WTC11 (cell line): ENCODE measurements around the gene CAMK1G. TPM values are rescaled to one million over a fixed set of nuclear protein-coding genes. Genes with fewer than 3 reads are reported as not detected.
A peak's percentile ranks its signal among the peaks of the same experiment; 100 is the strongest.

Source experiments
- ATAC-seq: fragments of 200-7000 bp; cut with Tn5 transposase; 2 replicates; pipeline ENCODE4 v1.10.0; 2021; ENCODE audit warnings: mild to moderate bottlenecking, moderate library complexity
- CTCF ChIA-PET: fragments of 300-600 bp; sonication (Branson Sonifier 250); formaldehyde crosslinking; loops from one replicate; lab custom pipeline; 2021; ENCODE audit warnings: antibody characterized with exemption; lab: Charles Lee
- POLR2A ChIA-PET: fragments of 350-600 bp; sonication (Branson Sonifier 250); formaldehyde crosslinking; loops from one replicate; lab custom pipeline; 2021; ENCODE audit warnings: antibody characterized with exemption; lab: Charles Lee
- DNase-seq: peaks from one replicate; pipeline ENCODE4 v3.0.0; 2021; ENCODE audit warnings: low spot score
- H3K27ac Mint-ChIP-seq: 2 replicates; pipeline ENCODE4 v1.8.0; 2021; ENCODE audit warnings: mixed read lengths
- H3K27me3 Mint-ChIP-seq: 2 replicates; pipeline ENCODE4 v1.8.0; 2021; ENCODE audit warnings: low read depth, mild to moderate bottlenecking, moderate library complexity, mixed read lengths
- H3K36me3 Mint-ChIP-seq: 2 replicates; pipeline ENCODE4 v1.8.0; 2021; ENCODE audit warnings: mixed read lengths
- H3K4me1 Mint-ChIP-seq: 2 replicates; pipeline ENCODE4 v1.8.0; 2022; ENCODE audit warnings: mixed read lengths
- H3K4me3 Mint-ChIP-seq: 2 replicates; pipeline ENCODE4 v1.8.0; 2021; ENCODE audit warnings: mild to moderate bottlenecking, moderate library complexity, mixed read lengths
- H3K9me3 Mint-ChIP-seq: 2 replicates; pipeline ENCODE4 v1.8.0; 2021; ENCODE audit warnings: mixed read lengths
- CREM ChIP-seq: sonication (generic); formaldehyde crosslinking; IDR thresholded peaks from 2 replicates; pipeline ENCODE4 v1.8.1; 2022; ENCODE audit warnings: mild to moderate bottlenecking, missing genetic modification reagents, moderate library complexity
- MYBL2 ChIP-seq: sonication (generic); formaldehyde crosslinking; IDR thresholded peaks from 2 replicates; pipeline ENCODE4 v1.8.1; 2023; ENCODE audit warnings: mild to moderate bottlenecking, moderate library complexity, missing genetic modification reagents
- NFYB ChIP-seq: sonication (generic); formaldehyde crosslinking; conservative IDR thresholded peaks from 2 replicates; pipeline ENCODE4 v1.8.0; 2022; ENCODE audit warnings: low read depth, missing genetic modification reagents
- NR1H2 ChIP-seq: sonication (generic); formaldehyde crosslinking; IDR thresholded peaks from 2 replicates; pipeline ENCODE4 v1.9.0; 2021; ENCODE audit warnings: mild to moderate bottlenecking, moderate library complexity, missing genetic modification reagents
- OVOL2 ChIP-seq: fragments of 250-450 bp; sonication (Bioruptor Pico); IDR thresholded peaks from 2 replicates; pipeline ENCODE4 v1.9.0; 2021; ENCODE audit warnings: mild to moderate bottlenecking, borderline replicate concordance
- PRRX2 ChIP-seq: fragments of 250-450 bp; sonication (Bioruptor Pico); IDR thresholded peaks from 2 replicates; pipeline ENCODE4 v1.8.0; 2021; ENCODE audit warnings: mild to moderate bottlenecking
- RELA ChIP-seq: sonication (generic); formaldehyde crosslinking; IDR thresholded peaks from 2 replicates; pipeline ENCODE4 v1.8.1; 2022; ENCODE audit warnings: missing genetic modification reagents, mild to moderate bottlenecking, borderline replicate concordance
- TCF7 ChIP-seq: sonication (generic); formaldehyde crosslinking; IDR thresholded peaks from 2 replicates; pipeline ENCODE4 v1.8.0; 2022; ENCODE audit warnings: mild to moderate bottlenecking, low read depth, missing genetic modification reagents, moderate library complexity
- TP53 ChIP-seq: sonication (generic); formaldehyde crosslinking; IDR thresholded peaks from 2 replicates; pipeline ENCODE4 v1.8.1; 2023; ENCODE audit warnings: mild to moderate bottlenecking, missing genetic modification reagents
- ZNF263 ChIP-seq: sonication (generic); formaldehyde crosslinking; IDR thresholded peaks from 2 replicates; pipeline ENCODE4 v1.8.1; 2022; ENCODE audit warnings: low read depth, mild to moderate bottlenecking, moderate library complexity, missing genetic modification reagents
- ZNF423 ChIP-seq: fragments of 250-450 bp; sonication (Bioruptor Pico); IDR thresholded peaks from 2 replicates; pipeline ENCODE4 v2.1.2; 2022; ENCODE audit warnings: mild to moderate bottlenecking, moderate library complexity
- total RNA-seq: library from RNA; stranded (reverse); gene quantifications from 3 replicates; pipeline ENCODE4 v1.2.3, GENCODE V29; 2021
- TF ChIP-seq, protein P1 (sequence below): sonication (generic); formaldehyde crosslinking; IDR thresholded peaks from 2 replicates; pipeline ENCODE4 v1.8.1; 2023; ENCODE audit warnings: mild to moderate bottlenecking, missing genetic modification reagents, moderate library complexity
- TF ChIP-seq, protein P2 (sequence below): sonication (generic); formaldehyde crosslinking; IDR thresholded peaks from 2 replicates; pipeline ENCODE4 v1.8.1; 2023; ENCODE audit warnings: mild to moderate bottlenecking, missing genetic modification reagents
- TF ChIP-seq, protein P3 (sequence below): sonication (generic); formaldehyde crosslinking; IDR thresholded peaks from 2 replicates; pipeline ENCODE4 v1.8.0; 2022; ENCODE audit warnings: mild to moderate bottlenecking, missing genetic modification reagents
- TF ChIP-seq, protein P4 (sequence below): sonication (generic); formaldehyde crosslinking; conservative IDR thresholded peaks from 2 replicates; pipeline ENCODE4 v1.8.1; 2022; ENCODE audit warnings: mild to moderate bottlenecking, missing genetic modification reagents
- TF ChIP-seq, protein P5 (sequence below): sonication (generic); formaldehyde crosslinking; IDR thresholded peaks from 2 replicates; pipeline ENCODE4 v1.8.0; 2022; ENCODE audit warnings: mild to moderate bottlenecking, missing genetic modification reagents

Gene CAMK1G
- total RNA-seq, 1 experiment from 2014 or later, result 0.28 TPM

DNA sequence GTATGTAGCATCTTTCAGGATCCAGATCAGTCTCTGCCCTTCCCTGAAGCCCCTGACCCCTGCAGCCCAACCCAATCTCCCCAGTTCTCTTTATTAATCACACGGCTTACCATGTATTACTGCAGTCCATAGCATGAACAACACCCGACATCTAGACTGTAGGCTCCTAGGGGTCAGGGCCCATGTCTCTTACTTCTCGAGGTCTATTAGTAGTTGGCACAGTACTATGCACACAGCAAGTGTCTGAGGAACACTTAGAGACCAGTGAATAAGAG, 27.1 kb downstream of the CAMK1G start (continued):
- no peak for TF ChIP-seq MYBL2
- no peak for TF ChIP-seq OVOL2
- TF ChIP-seq, protein P1, sequence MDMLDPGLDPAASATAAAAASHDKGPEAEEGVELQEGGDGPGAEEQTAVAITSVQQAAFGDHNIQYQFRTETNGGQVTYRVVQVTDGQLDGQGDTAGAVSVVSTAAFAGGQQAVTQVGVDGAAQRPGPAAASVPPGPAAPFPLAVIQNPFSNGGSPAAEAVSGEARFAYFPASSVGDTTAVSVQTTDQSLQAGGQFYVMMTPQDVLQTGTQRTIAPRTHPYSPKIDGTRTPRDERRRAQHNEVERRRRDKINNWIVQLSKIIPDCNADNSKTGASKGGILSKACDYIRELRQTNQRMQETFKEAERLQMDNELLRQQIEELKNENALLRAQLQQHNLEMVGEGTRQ (CRISPR knock-in tag), result no peak
- no peak for TF ChIP-seq NR1H2 (CRISPR knock-in tag)
- TF ChIP-seq, protein P2, sequence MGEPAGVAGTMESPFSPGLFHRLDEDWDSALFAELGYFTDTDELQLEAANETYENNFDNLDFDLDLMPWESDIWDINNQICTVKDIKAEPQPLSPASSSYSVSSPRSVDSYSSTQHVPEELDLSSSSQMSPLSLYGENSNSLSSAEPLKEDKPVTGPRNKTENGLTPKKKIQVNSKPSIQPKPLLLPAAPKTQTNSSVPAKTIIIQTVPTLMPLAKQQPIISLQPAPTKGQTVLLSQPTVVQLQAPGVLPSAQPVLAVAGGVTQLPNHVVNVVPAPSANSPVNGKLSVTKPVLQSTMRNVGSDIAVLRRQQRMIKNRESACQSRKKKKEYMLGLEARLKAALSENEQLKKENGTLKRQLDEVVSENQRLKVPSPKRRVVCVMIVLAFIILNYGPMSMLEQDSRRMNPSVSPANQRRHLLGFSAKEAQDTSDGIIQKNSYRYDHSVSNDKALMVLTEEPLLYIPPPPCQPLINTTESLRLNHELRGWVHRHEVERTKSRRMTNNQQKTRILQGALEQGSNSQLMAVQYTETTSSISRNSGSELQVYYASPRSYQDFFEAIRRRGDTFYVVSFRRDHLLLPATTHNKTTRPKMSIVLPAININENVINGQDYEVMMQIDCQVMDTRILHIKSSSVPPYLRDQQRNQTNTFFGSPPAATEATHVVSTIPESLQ, result no peak

DNA sequence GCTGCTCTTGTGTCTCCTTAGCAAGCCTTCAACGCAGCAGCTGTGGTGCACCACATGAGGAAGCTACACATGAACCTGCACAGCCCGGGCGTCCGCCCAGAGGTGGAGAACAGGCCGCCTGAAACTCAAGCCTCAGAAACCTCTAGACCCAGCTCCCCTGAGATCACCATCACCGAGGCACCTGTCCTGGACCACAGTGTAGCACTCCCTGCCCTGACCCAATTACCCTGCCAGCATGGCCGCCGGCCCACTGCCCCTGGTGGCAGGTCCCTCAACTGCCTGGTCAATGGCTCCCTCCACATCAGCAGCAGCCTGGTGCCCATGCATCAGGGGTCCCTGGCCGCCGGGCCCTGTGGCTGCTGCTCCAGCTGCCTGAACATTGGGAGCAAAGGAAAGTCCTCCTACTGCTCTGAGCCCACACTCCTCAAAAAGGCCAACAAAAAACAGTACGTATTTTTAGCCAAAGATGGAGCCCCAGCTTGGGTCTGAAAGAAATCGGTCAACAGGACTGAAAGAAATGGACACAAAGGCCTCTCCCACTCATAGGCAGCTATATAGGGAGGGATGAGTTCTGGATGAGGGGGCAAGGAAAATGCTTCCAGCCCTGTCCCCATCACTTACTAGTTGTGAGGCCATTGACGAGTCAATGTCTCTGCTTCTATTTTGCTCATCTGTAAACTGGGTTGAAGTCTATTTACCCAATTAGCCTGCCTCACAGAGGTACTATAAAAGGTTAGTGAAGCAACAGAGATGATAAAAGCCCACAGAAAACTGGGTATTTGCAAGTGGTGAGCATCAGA, 28.5 kb downstream of the CAMK1G start:
- ChIA-PET CTCF (interaction anchor here (0.7 to 3.7 kb wide), 7 partner anchors 15 to 41 kb away, joined by 3 to 13 read pairs (median 4); partner anchors contain the start of genes CAMK1G and LAMB3), POLR2A (no interaction called here)
- peak; percentile 73 for ATAC-seq
- no peaks in the 10 kb centered on the region for H3K4me1 Mint-ChIP-seq
- no peak overlapping the region for H3K4me3 Mint-ChIP-seq
- no peaks in the 10 kb centered on the region for H3K9me3 Mint-ChIP-seq
- no peaks in the 10 kb centered on the region for H3K36me3 Mint-ChIP-seq
- H3K27ac Mint-ChIP-seq, result no peak overlapping the region
- TF ChIP-seq OVOL2 (no peak), ZNF263 (CRISPR knock-in tag) (no peak)
- TF ChIP-seq, all 79 proteins: peak for 0
- no peaks in the 10 kb centered on the region for H3K27me3 Mint-ChIP-seq
- DNase-seq, result no peak

DNA sequence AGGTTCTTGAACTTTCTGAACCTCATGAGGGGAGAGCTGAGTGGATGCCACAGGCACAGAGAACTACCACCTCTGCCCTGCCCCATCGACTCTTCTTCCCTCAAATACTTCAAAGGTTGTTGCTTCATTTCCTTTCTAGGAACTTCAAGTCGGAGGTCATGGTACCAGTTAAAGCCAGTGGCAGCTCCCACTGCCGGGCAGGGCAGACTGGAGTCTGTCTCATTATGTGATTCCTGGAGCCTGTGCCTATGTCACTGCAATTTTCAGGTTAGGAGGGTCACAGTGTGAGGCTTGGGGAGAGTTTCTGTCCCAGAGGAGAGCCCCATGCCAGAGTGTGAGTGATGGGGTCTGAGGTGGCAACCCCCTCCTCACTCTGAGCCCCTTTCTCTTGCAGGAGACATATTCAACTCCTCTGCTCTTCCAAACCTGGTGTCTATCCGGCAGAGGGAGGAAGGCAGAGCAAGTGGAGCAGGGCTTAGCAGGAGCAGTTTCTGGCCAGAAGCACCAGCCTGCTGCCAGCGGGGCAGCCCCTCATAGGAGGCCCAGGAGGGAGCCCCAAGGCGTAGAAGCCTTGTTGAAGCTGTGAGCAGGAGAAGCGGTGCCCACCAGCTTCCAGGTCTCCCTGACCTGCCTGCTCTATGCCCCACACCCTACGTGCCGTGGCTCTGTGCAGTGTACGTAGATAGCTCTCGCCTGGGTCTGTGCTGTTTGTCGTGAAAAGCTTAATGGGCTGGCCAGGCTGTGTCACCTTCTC, 29.3 kb downstream of the CAMK1G start:
- Mint-ChIP-seq H3K27me3 (no peaks in the 10 kb centered on the region), H3K27ac (no peak overlapping the region), H3K4me1 (no peaks in the 10 kb centered on the region), H3K9me3 (no peaks in the 10 kb centered on the region), H3K36me3 (no peaks in the 10 kb centered on the region), H3K4me3 (no peak overlapping the region)
- POLR2A ChIA-PET, result no interaction called here
- ATAC-seq, result no peak
- TF ChIP-seq, protein P3, sequence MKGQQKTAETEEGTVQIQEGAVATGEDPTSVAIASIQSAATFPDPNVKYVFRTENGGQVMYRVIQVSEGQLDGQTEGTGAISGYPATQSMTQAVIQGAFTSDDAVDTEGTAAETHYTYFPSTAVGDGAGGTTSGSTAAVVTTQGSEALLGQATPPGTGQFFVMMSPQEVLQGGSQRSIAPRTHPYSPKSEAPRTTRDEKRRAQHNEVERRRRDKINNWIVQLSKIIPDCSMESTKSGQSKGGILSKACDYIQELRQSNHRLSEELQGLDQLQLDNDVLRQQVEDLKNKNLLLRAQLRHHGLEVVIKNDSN, result no peak
- TF ChIP-seq ZNF423 (CRISPR knock-in tag) (no peak), TCF7 (CRISPR knock-in tag) (no peak), TP53 (CRISPR knock-in tag) (no peak), CREM (CRISPR knock-in tag) (no peak), NFYB (no peak), RELA (CRISPR knock-in tag) (no peak), PRRX2 (no peak)
- TF ChIP-seq, protein P4, sequence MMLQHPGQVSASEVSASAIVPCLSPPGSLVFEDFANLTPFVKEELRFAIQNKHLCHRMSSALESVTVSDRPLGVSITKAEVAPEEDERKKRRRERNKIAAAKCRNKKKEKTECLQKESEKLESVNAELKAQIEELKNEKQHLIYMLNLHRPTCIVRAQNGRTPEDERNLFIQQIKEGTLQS (CRISPR knock-in tag), result no peak
- TF ChIP-seq, protein P5, sequence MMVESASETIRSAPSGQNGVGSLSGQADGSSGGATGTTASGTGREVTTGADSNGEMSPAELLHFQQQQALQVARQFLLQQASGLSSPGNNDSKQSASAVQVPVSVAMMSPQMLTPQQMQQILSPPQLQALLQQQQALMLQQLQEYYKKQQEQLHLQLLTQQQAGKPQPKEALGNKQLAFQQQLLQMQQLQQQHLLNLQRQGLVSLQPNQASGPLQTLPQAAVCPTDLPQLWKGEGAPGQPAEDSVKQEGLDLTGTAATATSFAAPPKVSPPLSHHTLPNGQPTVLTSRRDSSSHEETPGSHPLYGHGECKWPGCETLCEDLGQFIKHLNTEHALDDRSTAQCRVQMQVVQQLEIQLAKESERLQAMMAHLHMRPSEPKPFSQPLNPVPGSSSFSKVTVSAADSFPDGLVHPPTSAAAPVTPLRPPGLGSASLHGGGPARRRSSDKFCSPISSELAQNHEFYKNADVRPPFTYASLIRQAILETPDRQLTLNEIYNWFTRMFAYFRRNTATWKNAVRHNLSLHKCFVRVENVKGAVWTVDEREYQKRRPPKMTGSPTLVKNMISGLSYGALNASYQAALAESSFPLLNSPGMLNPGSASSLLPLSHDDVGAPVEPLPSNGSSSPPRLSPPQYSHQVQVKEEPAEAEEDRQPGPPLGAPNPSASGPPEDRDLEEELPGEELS, result no peak
- CTCF ChIA-PET, result interaction anchor here (1.0 to 3.7 kb wide), 3 partner anchors 14 to 36 kb away, joined by 4 to 13 read pairs (median 6); no protein-coding TSS in a partner anchor
- no peak for DNase-seq
